Measurements from ENCODE around the gene PREPL. TPM values are rescaled to one million over a fixed set of nuclear protein-coding genes. Genes with fewer than 3 reads are reported as not detected.
A peak's percentile ranks its signal among the peaks of the same experiment; 100 is the strongest.

PREPL gene
- total RNA-seq, result 23.7 and 42.2 TPM in 2 replicates

- Histone ChIP-seq H3K27me3 (ENCODE audit: control insufficient read depth, insufficient read depth, low read length) (no peaks in the 10 kb centered on the region), H3K4me3 (ENCODE audit: low read depth, low read length) (peak within 1 kb of the TSS; percentile 79), H3K36me3 (ENCODE audit: control insufficient read depth, insufficient read depth, low read length) (no peaks in the 10 kb centered on the region)
- TF ChIP-seq CTCF (IDR thresholded peaks at IDR 0.05; ENCODE audit: insufficient read depth, low read length, severe bottlenecking), result no peak
- FAIRE-seq (peak; percentile 43), DNase-seq (ENCODE audit: low read depth) (peak; percentile 89)
Measured at GRCh38 chr2:44361330-44362206, at the start of gene PREPL, which contains the start of gene CAMKMT. TSS of gene PREPL (minus strand) at chr2:44361494. CDS start at chr2:44346342, 15,152 bp downstream. TSS of gene CAMKMT (plus strand) at chr2:44361947.

GRCh38 chr2:44398243-44398897, 37.1 kb upstream of the PREPL start:
- FAIRE-seq, result no peak
- no peaks in the 10 kb centered on the region for H3K27me3 ChIP-seq (ENCODE audit: control insufficient read depth, insufficient read depth, low read length)

GRCh38 chr2:44397447-44398175, 36.3 kb upstream of the PREPL start:
- FAIRE-seq (no peak), DNase-seq (ENCODE audit: low read depth) (no peak)
- Histone ChIP-seq H3K36me3 (ENCODE audit: control insufficient read depth, insufficient read depth, low read length) (no peaks in the 10 kb centered on the region), H3K4me3 (ENCODE audit: low read depth, low read length) (no peak overlapping the region), H3K27me3 (ENCODE audit: control insufficient read depth, insufficient read depth, low read length) (no peaks in the 10 kb centered on the region)
- TF ChIP-seq CTCF (IDR thresholded peaks at IDR 0.05; ENCODE audit: insufficient read depth, low read length, severe bottlenecking), result no peak

More at GRCh38 chr2:44398243-44398897, 37.1 kb upstream of the PREPL start:
- DNase-seq (ENCODE audit: low read depth), result no peak
- TF ChIP-seq CTCF (IDR thresholded peaks at IDR 0.05; ENCODE audit: insufficient read depth, low read length, severe bottlenecking), result no peak
- Histone ChIP-seq H3K4me3 (ENCODE audit: low read depth, low read length) (no peak overlapping the region), H3K36me3 (ENCODE audit: control insufficient read depth, insufficient read depth, low read length) (no peaks in the 10 kb centered on the region)

- Histone ChIP-seq H3K36me3 (ENCODE audit: control insufficient read depth, insufficient read depth, low read length) (no peaks in the 10 kb centered on the region), H3K27me3 (ENCODE audit: control insufficient read depth, insufficient read depth, low read length) (no peaks in the 10 kb centered on the region), H3K4me3 (ENCODE audit: low read depth, low read length) (no peak overlapping the region)
- peak; percentile 34 for DNase-seq (ENCODE audit: low read depth)
- TF ChIP-seq CTCF (IDR thresholded peaks at IDR 0.05; ENCODE audit: insufficient read depth, low read length, severe bottlenecking), result peak; percentile 42
- no peak for FAIRE-seq
Measured at GRCh38 chr2:44392338-44392943, 31.1 kb upstream of the PREPL start.

- TF ChIP-seq CTCF (IDR thresholded peaks at IDR 0.05; ENCODE audit: insufficient read depth, low read length, severe bottlenecking), result no peak
- no peaks in the 10 kb centered on the region for H3K36me3 ChIP-seq (ENCODE audit: control insufficient read depth, insufficient read depth, low read length)
- no peak for DNase-seq (ENCODE audit: low read depth)
- H3K4me3 ChIP-seq (ENCODE audit: low read depth, low read length), result no peak overlapping the region
- H3K27me3 ChIP-seq (ENCODE audit: control insufficient read depth, insufficient read depth, low read length), result no peaks in the 10 kb centered on the region
- no peak for FAIRE-seq
Measured at GRCh38 chr2:44389895-44390294, 28.6 kb upstream of the PREPL start.
